IMR-90 (cell line): ENCODE results near the gene EVI5.

Experiments used
- POLR2A ChIP-seq: IDR thresholded peaks from 2 replicates; pipeline ENCODE4 v1.6.1; 2012; ENCODE audit warnings: mild to moderate bottlenecking, low read depth, low read length
- RCOR1 ChIP-seq: IDR thresholded peaks from 2 replicates; pipeline ENCODE4 v1.6.1; 2012; ENCODE audit warnings: mild to moderate bottlenecking, low read length, improper control_type of control experiment; ENCODE audit not compliant: insufficient replicate concordance
- RFX5 ChIP-seq: IDR thresholded peaks from 2 replicates; pipeline ENCODE4 v1.8.0; 2012; ENCODE audit warnings: low read depth, mild to moderate bottlenecking, low read length, moderate library complexity
- TF ChIP-seq, protein P1 (sequence below): fragments of 150-350 bp; IDR thresholded peaks from 2 replicates; pipeline ENCODE4 v1.6.1; 2017; ENCODE audit warnings: mild to moderate bottlenecking, antibody characterized with exemption, low read length, low read depth
- TF ChIP-seq, protein P2 (sequence below): conservative IDR thresholded peaks from 2 replicates; pipeline ENCODE4 v1.5.1; 2012; ENCODE audit warnings: mild to moderate bottlenecking, low read depth, low read length, improper control_type of control experiment

DNA sequence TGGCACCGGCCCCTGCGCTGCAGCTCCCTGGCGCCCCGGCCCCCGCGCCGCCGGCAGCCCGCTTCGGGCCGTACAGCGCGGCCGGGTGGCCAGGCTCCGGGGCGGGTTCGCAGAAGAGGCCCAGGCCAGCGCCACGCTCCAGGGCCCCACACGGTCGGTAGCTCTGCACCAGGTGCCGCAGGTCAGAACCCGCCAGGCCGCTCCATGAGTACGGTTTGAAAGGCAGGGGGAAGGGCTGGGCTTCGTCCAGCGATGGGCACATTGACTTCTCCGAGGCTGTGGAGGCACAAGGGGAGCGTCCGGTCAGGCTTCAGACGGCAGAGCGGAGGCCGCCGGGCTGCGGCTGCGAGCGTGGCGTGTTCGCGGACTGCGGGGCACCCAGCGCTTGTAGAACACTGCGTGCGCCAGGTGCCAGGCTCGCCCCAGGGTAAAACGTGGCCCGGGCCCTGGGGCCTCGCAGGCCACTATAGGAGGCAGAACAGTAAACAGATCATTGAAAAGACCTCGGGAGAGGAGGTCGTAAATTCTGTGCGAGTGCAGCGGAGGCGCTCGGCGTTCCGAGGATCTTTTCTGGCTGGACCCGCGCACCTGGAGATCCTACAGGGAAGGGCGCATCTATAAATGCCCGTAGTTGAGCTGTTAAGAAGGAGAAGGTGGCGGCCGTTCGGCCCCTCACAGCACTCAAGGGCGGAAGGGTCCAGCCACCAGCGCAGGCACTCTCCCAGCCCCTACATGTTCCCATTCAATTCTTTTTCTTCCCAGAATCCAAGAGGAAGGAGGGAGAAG lies 303.9 kb downstream of the EVI5 start:
- TF ChIP-seq, protein P1, sequence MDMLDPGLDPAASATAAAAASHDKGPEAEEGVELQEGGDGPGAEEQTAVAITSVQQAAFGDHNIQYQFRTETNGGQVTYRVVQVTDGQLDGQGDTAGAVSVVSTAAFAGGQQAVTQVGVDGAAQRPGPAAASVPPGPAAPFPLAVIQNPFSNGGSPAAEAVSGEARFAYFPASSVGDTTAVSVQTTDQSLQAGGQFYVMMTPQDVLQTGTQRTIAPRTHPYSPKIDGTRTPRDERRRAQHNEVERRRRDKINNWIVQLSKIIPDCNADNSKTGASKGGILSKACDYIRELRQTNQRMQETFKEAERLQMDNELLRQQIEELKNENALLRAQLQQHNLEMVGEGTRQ = no peak
- no peak for TF ChIP-seq RFX5
- TF ChIP-seq, protein P2, sequence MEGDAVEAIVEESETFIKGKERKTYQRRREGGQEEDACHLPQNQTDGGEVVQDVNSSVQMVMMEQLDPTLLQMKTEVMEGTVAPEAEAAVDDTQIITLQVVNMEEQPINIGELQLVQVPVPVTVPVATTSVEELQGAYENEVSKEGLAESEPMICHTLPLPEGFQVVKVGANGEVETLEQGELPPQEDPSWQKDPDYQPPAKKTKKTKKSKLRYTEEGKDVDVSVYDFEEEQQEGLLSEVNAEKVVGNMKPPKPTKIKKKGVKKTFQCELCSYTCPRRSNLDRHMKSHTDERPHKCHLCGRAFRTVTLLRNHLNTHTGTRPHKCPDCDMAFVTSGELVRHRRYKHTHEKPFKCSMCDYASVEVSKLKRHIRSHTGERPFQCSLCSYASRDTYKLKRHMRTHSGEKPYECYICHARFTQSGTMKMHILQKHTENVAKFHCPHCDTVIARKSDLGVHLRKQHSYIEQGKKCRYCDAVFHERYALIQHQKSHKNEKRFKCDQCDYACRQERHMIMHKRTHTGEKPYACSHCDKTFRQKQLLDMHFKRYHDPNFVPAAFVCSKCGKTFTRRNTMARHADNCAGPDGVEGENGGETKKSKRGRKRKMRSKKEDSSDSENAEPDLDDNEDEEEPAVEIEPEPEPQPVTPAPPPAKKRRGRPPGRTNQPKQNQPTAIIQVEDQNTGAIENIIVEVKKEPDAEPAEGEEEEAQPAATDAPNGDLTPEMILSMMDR = no peak
- no peak for TF ChIP-seq RCOR1
- TF ChIP-seq POLR2A = no peak
